UCSD-AML1 (cell line): ENCODE data around the gene ISOC2.

Experiments used
- DNase-seq: peaks from one replicate; lab custom pipeline; 2025; ENCODE audit not compliant: unreplicated experiment; lab: John Stamatoyannopoulos, UW

ISOC2 gene

DNA sequence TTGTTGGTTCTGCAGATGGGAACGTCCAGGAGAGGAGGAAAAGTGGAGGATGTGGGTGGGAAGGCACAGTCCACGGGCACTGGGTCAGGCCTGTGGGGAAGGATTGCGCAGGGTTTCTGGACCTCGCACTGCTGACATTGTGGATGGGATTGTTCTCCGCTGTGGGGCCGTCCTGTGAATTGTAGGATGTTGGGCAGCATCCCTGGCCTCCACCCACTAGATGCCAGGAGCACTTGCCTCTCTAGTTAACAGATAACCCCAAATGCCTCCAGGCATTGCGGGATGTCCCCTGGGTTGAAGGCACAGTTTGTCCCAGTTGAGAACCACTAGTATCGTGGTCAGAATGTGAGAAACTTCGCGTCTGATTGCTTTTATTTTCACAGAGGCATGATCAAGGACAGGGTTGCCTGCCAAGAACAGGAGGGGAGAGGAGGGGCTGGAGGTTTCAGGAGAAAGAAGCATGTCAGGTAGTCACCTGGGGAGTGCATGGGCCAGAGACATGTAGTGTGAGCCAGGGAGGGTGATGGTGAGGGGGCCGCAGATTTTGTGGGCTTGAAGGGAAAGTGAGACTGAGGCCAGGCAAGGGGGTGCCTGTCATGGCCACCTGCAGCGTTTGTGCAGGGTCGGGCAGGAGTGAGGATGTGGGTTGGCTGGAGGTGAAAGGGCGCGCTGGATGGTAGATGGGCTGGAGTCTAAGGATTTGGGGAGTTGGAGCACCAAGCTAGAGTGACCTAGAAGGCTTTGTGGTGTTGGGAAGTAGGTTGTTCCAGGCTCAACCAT is 18.2 kb upstream of the ISOC2 start:
- no peak for DNase-seq

GRCh38 chr19:55479045-55479444 is 17.6 kb upstream of the ISOC2 start:
- no peak for DNase-seq

DNA sequence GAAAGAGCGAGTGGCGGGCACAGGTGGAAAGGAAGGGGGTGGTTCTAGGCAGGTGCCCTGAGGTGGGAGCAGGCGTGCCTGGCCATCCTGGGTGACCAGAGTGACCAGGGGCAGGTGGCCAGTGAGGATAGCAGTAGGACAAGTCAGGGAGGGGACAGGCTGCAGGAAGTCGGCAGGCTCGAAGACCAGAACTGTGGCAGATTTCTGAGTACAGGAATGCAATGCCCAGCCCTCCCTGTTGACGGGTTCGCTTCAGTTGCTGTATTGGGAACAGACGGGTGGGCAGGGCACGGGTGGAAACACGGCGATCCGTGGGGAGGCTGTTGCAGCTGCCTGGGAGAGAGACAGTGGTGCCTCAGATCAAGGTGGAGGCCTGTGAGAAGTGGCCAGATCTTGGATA is 16.9 kb upstream of the ISOC2 start:
- DNase-seq, result no peak

- no peak for DNase-seq
Observed at GRCh38 chr19:55477905-55478304, 16.5 kb upstream of the ISOC2 start.

DNA sequence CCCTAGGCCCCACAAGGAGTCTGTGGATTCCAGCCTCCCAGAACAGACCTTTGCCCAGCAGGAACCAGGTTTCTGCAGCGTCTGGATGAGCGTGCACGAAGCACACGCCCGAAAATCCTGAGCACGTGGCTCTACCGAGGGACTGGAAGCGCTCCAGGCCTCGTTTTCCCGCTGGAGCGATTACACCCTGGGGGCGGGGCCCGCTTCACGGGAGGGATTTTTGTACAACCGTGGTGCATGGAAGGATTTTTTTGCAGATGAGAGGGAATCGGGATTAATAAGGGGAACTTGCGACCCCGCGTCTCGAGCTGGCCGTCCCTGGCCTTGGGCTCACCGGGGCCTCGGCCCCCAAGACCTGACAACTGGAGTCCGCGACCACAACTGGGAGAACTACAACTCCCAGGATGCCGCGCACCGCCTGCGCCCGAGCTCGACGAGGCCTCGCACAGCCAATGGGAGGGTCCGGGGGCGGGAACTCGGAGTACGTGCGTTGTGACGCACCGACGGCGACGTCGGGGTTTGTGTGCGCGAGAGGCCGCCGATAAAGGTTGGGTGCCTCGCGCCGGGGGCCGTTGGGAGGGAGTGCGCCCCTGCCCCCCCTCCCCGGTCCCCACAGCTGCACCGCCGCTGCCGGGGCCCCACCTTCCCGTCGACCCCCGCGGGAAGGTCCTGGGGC is 14.8 kb upstream of the ISOC2 start, which contains the start of gene ZNF628:
TSS of gene ZNF628 (plus strand) at position 518 of the 676 bp plus-strand sequence. CDS start 3,294 bp downstream, outside the sequence.
- DNase-seq, result peak; percentile 98

- no peak for DNase-seq
Observed at GRCh38 chr19:55474269-55475265, 13.1 kb upstream of the ISOC2 start.

GRCh38 chr19:55473225-55474012 is 12.0 kb upstream of the ISOC2 start:
- no peak for DNase-seq

GRCh38 chr19:55472463-55472862 is 11.0 kb upstream of the ISOC2 start:
- DNase-seq, result no peak

GRCh38 chr19:55471266-55471665 is 9.8 kb upstream of the ISOC2 start:
- no peak for DNase-seq

DNA sequence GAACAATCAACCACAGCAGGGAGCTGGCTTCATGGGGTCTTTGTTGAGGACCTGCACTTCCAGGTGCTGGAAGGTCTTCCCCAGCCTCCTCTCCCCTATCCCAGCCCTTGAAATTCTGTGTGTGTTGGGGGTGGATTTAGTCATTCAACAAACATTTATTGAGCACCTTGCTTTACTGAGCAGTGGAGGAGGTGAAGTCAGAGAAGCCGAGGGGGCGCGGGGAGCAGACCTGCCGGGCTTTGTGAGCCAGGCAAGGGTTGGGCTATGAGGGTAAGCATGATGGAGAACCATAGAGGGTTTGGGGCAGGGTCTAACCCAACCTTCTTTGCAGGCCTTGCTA is 6.6 kb upstream of the ISOC2 start:
- DNase-seq, result no peak

GRCh38 chr19:55467236-55468053 is 6.0 kb upstream of the ISOC2 start:
- DNase-seq, result peak; percentile 61

GRCh38 chr19:55466241-55466614 is 4.8 kb upstream of the ISOC2 start:
- no peak for DNase-seq

GRCh38 chr19:55465460-55466240 is 4.2 kb upstream of the ISOC2 start:
- no peak for DNase-seq

GRCh38 chr19:55464662-55465054 is 3.2 kb upstream of the ISOC2 start, which contains the start of gene C19orf85:
C19orf85 (minus strand) TSS chr19:55464751; CDS start chr19:55464554, 197 bp downstream.
- no peak for DNase-seq

DNA sequence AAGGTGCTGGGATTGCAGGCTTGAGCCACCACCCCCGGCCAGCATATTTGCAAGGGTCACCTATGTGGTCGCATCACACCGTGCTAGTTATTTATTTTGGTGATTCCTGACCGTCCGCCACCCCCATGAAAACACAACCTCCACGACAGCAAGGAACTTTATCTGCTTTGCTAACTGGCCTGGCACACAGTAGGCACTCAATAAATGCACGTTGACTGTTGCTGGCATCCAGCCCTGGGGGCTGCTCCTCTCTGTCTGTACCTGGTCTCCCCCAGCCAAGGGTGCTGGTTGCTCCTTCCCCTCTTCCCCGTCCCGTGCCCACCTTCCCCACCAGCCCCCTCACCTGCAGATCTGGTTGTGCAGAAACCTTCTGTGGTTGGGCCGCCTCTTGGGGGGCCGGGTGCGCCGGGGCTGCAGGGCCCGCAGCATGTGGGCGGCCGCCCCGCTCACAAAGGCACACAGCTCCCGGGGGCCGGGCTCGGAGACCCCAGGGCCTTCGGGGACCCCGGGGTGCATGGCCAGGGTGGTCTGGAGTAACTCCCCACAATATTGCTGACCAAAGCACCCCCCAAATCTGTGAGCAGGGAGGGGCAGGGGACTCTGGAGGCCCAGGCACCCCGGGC is 2.7 kb upstream of the ISOC2 start:
- DNase-seq, result no peak

DNA sequence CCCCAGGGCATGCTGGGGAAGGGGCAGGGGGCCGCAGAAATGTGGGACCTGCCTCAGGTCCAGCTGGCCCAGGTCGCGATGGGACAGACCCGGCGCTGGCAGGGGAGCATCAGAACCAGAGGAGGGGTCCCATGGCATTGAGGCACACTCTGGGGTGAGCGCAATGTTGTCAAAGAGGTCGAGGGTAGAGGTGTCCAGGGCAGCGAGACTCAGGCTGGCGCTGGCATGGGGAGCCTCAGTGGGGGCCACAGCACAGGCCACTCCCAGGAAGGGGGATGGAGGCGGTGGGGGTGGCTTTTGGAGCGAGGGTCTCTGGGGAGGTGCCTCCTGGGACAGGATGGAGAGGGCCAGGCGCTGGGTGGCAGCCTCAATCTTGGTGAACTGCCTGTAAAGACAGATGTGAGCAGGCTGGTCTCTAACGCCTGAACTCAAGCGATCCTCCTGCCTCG is 2.2 kb upstream of the ISOC2 start:
- no peak for DNase-seq

- no peak for DNase-seq
Observed at GRCh38 chr19:55462722-55463121, 1.3 kb upstream of the ISOC2 start.

GRCh38 chr19:55461974-55462626 is 658 bp upstream of the ISOC2 start:
- no peak for DNase-seq
